Raji (cell line): ENCODE data around the gene KIRREL3.

ENCODE experiments used
- POLR2A ChIP-seq: IDR thresholded peaks from 2 replicates; pipeline ENCODE4 v1.6.1; 2011; ENCODE audit warnings: low read depth, low read length, control low read depth; ENCODE audit not compliant: insufficient read depth

KIRREL3 gene

DNA sequence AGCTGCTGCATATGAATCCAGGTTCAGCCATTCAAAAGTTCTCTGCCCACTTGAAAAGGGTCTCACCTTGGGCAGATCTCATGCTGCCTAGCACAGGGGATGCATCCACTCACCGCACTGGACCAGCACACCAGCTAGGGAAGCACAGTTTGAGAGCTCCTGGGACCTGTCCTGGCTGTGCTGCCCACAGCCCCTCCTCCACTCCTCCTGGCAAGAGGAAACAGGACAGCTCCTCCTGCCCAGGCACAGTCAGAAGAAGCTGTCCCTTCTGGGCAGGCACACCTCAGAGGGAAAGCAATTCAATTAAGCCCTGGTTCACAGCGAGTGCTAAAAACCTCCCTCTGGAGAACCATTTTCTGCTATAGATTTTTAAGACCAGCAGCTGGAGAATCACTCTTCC is 498.4 kb downstream of the KIRREL3 start:
- no peak for TF ChIP-seq POLR2A

DNA sequence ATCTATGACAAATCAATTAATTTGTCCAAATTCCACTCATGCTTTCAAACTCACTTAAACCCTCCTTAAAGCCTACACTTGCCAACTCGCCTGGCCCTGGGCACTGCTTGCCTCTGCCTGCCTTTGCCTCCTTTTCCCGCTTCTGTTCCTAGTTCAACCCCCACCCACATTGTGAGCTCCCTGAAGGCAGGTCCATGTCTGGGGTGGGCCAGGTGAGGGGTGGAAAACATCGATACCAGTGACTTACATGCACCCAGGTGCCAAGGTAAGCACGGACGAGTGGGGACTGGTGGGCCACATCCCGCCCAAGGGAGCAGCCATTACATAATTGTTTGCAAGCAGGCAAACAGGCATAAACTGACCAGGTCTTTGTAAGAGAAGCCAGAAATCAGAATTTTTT is 498.9 kb downstream of the KIRREL3 start:
- no peak for TF ChIP-seq POLR2A

DNA sequence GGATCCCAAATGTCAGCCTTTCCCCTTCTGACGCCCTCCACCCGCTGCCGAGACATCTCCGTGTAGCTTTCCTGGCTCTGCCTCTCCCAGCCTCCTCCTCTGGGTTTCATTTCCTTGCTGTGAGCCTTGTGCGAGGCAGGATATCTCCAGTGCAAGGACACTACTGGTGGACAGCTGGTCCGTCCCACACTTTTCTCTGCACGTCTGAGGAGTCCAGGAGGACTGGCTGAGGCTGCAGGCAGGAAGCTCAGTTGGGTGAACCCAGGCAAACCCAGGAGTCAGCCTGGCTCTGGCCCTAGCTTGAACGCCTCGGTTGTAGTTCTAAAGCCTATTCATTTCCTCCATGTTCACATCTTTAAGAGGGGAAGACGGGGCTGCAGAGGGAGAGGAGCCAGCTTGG is 499.6 kb downstream of the KIRREL3 start:
- TF ChIP-seq POLR2A = no peak

DNA sequence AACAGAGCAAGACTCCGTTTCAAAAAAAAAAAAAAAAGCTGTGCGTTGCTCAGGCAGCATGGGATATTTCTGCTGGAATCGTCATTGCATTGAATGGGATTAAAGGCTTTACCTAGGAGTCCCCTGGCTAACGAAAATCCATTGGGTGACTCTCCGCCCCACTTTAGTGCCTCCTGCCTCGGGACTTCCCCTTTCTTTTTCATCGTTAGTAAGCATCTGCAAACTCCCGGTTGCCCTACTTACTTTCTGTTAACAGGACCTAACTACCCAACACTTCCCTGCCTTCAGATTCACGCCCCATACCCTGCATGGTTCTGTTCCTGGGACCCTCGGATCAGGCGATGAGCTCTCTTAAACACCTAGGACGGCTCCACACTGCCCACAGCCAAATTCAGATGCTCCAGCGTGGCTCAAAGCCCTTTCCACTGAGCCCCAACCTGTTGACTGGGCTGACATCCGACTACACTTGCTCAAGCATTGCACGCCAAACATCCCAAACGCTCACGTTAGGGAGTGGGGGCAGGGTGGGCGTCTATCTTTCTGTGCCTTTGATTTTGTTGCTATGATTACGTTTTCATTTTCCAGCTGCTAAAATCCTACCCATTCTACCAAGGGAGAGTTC is 501.3 kb downstream of the KIRREL3 start:
- TF ChIP-seq POLR2A = no peak

DNA sequence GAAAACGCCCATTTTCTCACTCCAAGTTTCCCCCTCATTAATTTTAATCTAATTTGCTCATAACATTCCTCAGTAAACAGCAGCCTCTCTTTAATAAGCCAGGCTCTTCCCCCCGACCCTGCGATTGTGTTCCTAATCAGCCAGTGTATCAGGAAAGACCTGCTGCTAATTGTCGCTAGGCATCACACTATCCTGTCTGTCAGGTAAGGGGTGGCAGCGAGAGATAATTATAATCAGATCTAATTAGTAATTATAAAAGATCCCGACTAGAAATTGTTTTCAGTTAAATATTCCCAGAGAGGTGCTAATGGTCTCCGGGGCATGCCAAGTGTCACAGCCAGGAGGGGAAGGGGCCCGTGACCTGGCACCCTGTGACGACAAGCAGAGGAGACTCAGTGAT is 502.3 kb downstream of the KIRREL3 start:
- no peak for TF ChIP-seq POLR2A

DNA sequence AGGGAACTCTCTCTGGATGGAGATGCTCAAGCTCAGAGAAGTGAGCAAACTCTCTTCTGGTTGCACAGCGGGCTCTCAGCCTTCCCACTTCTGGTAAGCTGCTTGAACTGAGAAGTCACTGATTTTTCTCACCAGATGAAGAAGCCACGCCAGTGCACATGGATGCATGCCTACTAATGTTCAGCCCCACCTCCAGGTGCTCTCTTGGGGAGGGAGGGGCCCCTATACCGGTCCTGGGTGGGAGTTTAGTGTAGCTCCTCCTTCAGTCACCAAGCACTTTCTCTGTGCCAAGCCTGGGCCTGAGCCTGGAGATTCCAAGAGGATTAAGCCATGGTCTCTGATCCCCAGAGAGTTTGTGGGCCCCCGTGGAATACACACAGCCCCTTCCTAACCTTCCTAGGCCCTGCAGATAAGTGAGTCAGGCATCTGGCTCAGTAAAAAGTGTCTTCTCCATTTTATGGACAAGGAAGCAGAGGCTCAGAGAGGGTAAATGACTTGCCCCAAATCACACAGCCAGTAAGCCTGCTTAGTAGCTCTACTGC is 502.9 kb downstream of the KIRREL3 start:
- no peak for TF ChIP-seq POLR2A

DNA sequence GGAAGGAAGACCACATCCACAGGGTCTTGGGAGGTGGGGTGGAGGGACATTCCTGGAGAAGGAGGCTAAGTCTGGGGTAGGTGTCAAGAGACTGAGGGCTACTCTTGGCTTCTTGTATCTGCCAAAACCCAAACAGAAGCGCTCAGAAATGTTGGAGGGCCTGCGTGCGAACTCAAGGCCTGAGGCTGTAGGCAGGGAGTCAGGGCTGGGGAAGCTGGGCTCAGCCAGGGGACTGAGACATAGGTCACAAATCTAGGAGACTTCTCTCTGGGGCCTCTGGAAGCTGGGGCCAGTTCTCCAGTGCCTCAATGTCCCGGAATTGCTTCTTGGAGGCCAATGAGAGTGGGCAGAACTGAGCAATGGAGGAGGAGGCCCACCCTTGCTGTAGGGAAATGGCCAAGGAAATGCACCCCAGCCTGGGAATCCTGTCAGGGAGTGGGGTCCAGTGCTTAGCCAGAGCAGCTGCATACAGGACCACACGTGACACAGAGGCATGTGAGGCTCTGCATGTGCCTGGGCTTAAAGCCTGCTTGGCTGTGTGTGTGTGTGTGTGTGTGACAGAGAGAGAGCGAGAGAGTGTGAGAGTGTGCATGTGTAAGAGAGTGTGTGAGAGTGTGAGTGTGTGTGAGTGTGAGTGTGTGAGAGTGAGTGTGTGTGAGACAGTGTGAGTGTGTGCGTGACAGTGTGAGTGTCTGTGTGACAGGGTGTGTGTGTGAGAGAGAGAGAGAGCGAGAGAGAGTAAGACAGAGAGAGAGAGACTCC is 503.8 kb downstream of the KIRREL3 start:
- no peak for TF ChIP-seq POLR2A

DNA sequence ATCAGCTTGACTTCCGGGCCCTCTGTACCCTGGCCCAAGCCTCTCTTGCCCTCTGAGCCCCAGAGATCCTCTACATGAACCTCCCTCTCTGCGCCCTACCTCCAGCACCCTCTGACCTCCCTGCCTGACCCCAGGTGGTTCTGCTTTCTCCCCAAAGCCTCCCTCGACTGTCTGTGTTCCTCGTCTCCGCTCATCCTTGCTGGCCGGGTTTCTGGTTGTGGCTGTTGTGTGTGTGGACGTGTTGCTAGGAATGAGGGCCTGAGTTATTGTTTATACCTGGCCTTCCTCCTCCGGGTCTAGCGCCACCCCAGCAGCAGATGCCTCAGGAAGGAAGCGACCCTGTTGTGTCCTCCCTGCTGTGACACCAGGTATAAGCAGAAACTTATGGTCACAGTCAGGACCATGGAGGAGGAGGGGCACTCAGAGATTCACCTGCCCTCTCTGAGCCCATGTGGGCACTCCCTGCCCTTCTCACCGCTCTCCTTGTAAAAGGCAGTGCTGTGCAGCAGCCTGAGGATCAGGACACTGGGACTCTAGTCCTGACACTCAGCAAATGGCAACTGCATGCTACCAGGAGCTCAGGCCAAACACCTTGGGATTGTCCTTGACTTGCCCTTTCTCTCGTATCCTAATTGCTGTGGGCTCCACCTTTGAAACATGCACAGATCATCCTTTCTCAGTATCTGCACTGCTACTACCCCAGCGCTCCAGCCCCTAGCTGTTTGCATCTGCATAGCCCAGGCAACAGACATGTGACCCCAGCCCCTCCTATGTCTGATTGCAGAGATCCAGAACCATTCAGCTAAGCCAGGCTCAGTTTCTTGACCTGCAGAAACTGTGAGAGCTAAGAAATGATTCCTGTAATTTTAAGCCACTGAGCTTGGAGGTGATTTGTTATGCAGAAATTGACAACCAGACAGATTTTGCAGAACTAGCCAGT is 505.0 kb downstream of the KIRREL3 start:
- TF ChIP-seq POLR2A = no peak

DNA sequence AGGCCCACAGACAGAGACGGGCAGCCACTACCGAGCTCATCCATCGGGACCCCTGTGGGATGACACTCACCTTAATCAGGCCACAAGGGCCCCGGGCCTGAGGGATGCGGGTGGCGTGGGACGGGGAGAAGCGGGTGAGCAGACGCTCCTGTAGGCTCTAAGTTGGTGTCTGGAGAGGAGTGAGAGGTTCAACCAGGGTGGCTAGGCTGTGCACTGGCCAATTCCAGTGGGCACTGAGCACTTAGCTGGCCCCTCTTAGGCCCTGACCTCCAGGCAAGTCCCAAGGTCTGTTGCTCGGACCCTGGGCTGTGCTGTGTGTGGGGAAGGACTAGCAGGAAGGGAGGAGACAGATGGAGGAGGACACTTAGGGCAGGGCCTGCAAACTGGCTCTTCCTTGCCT is 505.7 kb downstream of the KIRREL3 start:
- TF ChIP-seq POLR2A = no peak

DNA sequence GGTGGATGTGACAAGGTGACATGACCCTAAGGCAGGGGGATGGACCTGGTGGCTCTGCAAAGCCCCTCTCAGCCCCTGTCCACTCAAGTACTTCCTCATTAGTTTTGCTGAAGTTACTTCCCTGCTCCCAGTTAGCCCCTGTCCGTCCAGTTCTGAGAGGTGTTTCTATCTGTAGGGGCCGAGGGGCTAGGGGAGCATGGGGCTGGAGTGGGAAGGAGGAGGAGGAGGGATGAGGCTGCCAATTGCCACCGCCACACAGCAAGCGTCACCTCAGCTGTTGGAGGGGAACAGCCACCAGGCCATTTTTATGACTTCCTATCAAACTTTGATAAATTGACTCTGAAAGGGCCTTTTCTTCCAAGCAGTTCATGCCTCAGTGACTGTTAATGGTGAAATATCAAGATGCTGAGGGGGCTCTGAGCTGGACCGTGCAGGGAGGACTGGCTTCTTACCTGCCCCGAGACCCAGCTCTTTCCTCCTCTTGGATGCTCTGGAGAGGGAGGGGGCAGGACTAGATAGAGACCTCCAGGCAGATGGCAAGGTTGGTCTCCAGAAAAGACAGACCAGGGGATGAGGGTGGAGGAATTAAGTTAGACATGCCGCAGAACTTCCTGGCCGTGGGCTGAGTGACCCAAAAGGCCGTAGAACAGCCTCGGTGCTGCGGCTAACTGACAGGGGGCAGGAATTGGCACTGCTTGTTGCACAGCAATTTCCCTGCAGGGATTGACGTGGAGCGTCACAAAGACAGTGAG is 508.1 kb downstream of the KIRREL3 start:
- no peak for TF ChIP-seq POLR2A

DNA sequence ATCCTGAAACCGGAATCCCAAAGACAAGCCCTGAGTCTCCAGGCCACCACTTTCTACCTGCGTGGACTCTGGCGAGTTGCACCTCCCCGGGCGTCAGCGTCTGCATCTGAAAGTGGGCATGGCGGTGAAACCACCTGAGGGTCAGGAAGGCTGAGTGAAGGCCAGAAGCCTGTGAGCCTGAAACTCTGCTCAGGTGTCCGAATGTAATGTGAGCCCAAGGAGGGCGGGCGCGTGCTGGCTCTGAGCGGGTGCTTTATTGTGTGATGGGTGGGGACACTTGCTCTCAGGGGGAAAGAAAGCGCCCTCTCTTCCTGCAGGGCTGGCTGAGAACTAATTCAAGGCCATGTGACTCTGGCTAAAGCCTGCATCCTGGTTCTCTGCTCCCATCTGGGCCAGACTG is 509.5 kb downstream of the KIRREL3 start:
- TF ChIP-seq POLR2A = no peak

DNA sequence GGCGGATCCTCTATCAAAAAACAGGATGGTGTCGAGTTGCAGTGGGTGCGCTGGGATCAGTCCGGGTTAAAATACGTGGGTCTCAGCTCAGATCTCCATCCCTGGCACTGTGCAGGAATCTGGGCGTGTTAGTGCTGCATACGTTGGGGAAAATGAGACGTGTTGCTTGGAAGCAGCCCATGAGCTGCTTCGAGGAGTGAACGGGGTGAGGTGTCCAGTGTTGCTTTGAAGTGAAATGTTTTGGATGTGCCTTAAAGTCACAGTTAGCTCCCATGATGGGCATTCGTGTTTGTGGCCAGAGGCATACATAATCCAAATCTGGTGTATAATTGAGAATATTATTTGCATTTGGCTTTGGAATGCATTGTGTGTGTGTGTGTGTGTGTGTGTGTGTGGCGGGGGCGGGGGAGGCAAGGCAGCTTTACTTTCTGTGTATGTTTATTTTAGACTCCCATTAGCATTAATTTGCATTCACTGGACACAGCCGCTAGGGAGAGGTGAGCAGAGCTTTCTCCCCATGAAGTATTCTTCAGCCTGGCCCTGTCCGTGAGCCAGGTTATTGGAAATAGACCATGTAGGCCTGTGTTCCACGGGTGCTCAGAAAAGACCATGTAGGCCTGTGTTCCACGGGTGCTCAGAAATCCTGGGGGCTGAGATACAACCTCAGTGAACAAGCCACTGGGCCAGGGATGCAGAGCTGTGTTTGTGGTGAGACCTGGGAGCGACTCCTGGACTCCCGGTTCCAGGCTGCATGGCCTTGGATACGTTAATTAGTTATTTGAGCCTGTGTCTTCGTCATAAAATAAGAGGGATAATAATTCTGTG is 510.5 kb downstream of the KIRREL3 start:
- no peak for TF ChIP-seq POLR2A

DNA sequence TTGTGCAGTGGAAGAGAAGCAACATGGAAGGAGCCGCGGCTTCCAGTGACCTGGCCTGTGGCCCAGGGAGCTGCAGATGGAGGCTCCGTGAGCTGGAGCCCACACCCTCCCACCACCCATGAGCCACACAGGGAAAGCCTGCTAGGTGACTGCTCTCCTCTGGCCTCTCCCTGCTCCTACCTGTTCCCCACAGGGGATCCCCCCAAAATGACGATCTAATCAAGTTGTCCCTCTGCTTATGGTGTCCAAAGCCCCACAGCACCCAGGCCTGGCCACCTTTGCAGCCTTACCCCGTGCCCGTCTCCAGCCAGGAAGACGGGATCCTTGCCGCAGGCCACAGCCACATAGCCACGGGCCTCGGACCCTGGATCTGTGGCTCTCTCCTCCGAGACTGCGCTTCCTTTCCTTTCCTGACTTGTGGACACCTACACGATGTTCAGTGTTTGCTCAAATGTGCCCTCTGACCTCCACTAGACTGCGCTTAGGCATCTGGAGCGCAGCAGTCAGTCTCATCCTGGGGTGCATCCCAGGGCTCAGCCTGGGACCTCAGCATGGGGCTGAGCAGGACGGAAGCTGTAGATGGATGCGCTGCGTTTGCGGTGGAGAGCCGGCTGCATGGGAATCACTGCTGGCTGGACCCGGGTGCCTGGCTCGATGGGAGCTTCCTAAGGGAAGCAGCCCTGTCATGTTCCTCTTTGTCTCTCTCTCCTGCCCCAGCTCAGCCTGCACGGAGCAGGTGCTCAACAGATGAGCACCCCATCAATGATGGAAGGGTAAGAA is 511.8 kb downstream of the KIRREL3 start:
- no peak for TF ChIP-seq POLR2A
